Gastroesophageal sphincter (tissue), 3 donors: ENCODE results near the gene LRP10.

Experiments
- CTCF ChIP-seq, 4 experiments: fragments of 200-600 bp in 2 of 4; fragments of 450-650 bp in 2 of 4; sonication (generic) in 1 of 4; IDR thresholded peaks; one replicate each; pipeline ENCODE4 v1.5.1; 2017 to 2019; ENCODE audit warnings: antibody characterized with exemption in 4 of 4, mild to moderate bottlenecking in 2 of 4, moderate library complexity in 2 of 4
- EP300 ChIP-seq: sonication (generic); formaldehyde crosslinking; IDR thresholded peaks from one replicate; pipeline ENCODE4 v1.6.1; 2017; ENCODE audit warnings: antibody characterized with exemption, mild to moderate bottlenecking
- POLR2A ChIP-seq, 2 donors: fragments of 450-650 bp; IDR thresholded peaks; one replicate each; pipeline ENCODE4 v1.6.1; 2017; ENCODE audit warnings: antibody characterized with exemption in 2 of 2, mild to moderate bottlenecking in 2 of 2, moderate library complexity in 1 of 2
- POLR2AphosphoS5 ChIP-seq: sonication (generic); formaldehyde crosslinking; IDR thresholded peaks from one replicate; pipeline ENCODE4 v1.6.1; 2017; ENCODE audit warnings: antibody characterized with exemption

DNA sequence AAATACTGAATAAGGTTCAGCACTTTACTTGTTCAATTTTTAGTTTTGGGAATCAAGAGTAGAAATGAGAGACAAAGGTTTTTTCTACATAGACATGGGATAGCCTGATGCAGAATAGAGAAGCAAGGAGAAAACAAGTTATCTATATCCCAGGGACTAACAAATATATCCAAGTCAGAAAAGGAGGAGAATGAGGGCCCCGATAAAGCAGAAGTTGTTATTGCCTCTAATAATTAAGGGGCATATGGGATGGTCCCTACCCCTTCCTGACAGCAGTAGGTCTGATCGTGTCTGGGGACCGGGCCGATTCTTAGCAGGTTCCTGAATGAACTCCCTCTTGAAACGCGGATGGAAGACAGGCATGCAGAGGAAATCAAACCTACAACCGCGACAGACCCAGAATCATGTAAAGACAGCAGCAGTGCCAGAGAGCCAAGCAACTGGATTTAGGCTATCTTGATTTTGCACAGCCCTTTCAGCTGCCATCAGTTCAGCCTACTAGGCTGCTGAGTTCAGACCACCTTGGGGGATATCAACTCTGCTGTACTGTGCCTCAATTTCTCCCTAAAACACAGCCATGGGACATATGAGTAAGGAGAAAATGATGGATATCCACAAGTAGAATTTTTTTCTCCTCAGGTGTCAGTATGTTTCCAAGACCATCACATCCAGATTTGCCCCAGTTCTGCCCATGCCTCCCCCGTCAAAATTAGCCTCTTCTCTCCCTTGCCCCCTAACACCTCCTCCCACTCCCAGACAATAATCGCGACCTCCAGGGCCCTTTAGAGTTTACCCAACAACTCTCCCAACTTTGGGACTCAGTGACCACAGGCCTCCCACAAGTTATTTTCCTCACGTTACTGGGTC lies 56.9 kb downstream of the LRP10 start:
- TF ChIP-seq CTCF (IDR thresholded peaks at IDR 0.05) (no peak), POLR2A (IDR thresholded peaks at IDR 0.05) (no peak), POLR2AphosphoS5 (no peak), EP300 (no peak)
